HG02981 (cell line): ENCODE data around the gene SFXN4.
"Not testable (repeated sequence)": the region's sequence is repeated elsewhere in the genome, so short reads cannot be mapped to it uniquely, and the experiment has no call there.

Source experiments
- ATAC-seq: cut with Tn5 transposase; IDR thresholded peaks from one replicate; pipeline ENCODE4 v1.9.1; 2021; ENCODE audit warnings: mild to moderate bottlenecking, moderate library complexity; ENCODE audit not compliant: unreplicated experiment

SFXN4 gene

GRCh38 chr10:119149157-119149556, 16.4 kb downstream of the SFXN4 start:
- no peak for ATAC-seq

DNA sequence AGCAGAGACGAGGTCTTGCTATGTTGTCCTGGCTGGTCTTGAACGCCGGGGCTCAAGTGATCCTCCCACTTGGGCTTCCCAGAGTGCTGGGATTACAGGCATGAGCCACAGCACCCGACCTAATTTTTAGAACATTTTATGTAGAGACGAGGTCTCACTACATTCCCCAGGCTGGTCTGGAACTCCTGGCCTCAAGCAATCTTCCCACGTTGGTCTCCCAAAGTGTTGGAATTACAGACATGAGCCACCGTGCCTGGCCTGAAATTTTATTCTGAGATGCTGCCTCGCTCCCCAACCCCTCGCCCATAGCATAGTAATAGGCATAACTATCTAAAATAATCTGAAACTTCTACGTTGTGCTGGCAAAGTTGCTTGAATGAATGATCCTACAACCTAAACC, 21.9 kb downstream of the SFXN4 start:
- ATAC-seq, result no peak

DNA sequence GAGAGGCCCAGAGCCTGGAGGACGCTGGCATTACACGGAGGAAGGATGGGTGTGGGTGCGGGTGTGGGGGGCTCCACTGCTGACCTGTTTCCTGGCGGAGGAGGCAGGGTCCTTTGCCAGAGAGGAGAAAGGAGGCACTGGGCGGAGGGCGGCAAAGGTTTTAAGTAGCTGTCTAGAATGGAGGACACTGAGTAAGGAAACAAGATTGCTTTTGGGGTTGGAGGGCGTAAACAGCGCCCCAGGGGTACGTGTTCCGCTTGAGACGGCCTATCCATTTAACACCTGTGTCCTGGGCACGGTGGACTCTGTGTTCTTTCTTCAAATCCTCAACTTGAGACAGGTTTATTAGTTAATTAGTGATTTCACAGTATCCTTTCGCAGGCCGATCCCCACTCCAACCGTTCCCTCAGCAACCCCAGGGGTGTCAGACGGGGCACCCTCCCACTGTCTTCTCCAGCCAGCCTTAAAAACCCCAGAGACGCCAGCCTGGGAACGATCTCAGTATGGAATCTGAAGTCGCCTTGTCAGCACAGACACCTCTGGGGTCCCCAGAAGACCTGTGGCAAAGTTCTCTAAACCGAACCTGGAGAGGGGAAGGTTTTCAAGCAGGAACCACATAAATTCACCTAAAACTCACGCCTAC, 24.8 kb downstream of the SFXN4 start:
- ATAC-seq, result no peak

DNA sequence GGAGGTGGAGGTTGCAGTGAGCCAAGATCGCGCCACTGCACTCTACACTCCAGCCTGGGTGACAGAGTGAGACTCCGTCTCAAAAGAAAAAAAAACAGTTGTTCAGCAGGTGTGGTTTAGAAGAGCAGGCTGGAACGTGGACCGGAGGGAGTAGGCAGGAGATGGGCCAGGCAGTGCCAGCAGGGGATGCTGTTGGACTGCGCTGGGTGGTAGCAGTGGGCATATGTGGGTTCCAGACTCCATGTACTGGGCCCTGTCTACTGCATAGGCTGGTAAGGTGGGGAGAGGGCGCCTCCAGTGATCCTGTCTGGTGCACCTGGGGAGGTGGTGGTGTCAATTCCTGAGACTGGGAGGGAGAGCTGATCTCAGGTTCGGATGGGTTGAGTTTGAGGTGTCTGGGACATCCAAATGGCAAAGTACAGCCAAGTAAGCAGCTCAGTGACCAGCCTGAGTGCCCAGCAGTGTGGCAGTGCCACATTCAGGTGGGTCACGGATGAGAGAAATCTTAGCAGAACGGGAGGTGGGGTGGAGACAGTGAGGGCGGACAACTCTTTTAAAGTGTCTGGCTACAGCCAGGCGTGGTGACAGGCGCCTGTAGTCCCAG, 25.9 kb downstream of the SFXN4 start:
- no peak for ATAC-seq

DNA sequence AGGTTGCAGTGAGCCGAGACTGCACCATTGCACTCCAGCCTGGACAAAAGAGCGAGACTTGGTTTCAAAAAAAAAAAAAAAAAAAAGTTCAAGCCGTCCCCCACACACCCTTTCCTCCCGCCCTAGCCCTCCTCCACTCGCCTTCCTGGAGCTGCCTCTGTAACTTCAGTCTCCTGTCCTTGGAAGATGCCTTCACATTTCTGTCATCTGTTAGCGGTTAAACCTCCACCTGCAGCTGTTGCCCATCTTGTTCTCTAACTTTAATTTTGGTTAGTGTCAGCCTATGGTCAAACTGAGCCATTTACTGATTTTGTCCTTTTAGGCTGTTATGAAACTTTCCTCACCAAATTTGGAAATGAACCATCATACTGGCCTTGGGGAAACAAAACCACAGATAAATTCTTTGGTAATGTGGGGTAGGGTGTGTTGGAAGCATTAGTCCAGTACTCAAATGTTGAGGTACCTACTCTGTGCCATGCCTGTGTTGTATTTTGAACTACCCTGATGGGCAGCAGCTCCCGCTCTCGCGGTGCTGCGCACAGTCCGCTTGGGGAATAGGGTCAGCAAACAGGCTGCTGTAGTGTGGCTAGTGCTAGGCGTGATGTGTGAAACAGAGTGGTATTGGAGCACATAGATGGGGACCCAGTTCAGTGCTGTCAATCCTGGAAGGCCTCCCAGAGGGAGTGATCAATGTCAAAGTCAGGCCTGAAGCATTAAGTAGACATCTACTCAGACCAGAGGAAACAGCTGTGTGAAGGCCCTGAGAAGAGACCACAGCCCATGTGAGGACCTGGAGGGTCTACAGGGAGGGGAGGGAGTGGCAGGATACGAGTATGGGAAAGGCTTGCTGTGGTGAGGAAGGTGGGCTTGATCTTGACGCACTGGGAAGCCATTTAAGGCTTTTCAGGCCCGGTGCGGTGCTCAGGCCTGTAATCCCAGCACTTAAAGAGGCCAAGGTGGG, 26.9 kb downstream of the SFXN4 start:
- no peak for ATAC-seq

DNA sequence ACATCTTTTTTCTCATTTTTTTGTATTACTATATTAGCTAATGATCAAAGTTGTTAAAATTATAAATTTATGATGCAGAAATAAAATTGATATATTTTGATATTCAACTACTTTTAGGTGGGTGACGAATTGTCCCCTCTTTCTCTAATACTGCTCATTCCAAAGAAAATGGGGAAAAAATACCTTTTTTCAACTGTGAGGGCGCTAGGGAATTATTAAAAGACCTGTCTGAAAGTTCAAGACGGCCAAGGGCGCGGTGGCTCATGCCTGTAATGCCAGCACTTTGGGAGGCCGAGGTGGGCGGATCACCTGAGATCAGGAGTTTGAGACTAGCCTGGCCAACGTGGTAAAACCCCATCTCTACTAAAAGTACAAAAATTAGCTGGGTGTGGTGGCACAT, 27.6 kb downstream of the SFXN4 start:
- not testable (repeated sequence) for ATAC-seq

GRCh38 chr10:119136084-119136483, 29.4 kb downstream of the SFXN4 start:
- no peak for ATAC-seq

DNA sequence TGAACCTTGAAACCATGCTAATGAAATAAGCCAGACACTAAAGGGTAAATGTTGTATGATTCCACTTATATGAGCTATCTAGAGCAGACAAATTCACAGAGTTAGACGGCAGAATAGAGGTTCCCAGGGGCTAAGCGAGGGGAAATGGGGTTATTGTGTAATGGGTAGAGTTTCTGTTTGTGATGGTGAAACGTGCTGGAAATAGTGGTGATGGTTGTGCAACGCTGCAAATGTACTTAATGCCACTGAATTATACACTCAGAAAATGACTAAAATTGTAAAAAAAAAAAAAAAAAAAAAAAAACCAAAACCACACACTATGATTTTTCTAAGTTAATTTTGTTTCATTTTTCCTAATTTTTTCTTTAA, 30.0 kb downstream of the SFXN4 start:
- ATAC-seq, result no peak

GRCh38 chr10:119133949-119134348, 31.6 kb downstream of the SFXN4 start:
- ATAC-seq, result no peak

DNA sequence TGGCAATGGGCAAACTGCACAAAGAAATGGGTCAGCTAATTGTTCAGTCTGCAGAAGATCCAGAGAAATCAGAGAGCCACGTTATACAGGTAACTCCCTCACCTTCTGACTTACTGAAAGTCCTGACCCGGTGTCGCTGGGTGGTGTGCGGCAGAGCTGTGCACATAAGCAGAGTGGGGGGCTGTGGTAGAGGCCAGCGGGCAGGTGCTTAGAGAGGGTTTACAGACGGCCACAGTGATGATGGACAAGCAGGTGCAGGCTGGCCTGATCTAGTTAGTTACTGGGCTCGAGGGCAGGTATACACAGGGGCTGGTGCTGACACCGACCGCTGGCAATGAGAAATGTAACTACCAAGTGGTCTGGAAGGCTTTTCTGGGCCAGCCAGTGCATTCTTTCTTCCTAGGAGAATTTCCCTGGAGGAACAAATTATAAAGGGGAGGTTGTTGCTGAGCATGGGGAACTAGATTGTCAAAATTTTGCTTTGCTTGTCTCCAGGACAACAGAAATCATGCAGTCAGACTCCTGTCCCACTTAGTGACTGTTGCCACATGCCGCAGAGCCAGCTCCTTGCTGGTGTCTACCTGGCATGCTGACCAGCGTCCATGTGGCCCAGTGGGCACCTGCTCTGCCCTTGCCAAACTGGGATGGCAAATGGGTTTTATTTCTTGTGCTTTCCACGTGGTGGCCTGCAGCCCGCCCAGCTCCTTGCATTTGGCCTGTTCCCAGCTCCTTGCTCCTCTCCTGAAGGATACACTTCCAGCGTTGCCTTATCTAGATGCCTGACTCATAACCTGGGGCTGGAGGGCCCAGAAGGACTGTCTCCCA, 32.8 kb downstream of the SFXN4 start:
- no peak for ATAC-seq

- ATAC-seq, result peak; percentile 62
Measured at GRCh38 chr10:119131512-119132240, 33.8 kb downstream of the SFXN4 start.

DNA sequence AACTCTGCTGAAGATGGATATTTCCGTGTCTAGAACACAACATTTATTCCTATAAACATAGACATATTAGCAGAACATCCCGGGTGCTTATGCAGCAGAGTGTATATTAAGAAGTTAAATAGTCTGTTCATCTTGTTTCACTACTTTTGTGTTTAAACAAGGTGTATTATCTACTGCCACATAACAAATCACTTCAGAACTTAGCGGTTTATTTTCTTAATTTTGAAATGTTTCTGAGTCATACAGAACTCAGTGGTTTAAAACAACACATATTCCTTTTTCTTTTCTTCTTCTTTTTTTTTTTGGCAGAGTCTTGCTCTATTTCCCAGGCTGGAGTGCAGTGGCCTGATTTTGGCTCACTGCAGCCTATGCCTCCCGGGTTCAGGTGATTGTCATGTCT, 35.8 kb downstream of the SFXN4 start:
- no peak for ATAC-seq

GRCh38 chr10:119125942-119126341, 39.6 kb downstream of the SFXN4 start:
- ATAC-seq, result no peak

- no peak for ATAC-seq
Measured at GRCh38 chr10:119120875-119121274, 44.6 kb downstream of the SFXN4 start.

GRCh38 chr10:119120413-119120867, 45.1 kb downstream of the SFXN4 start:
- peak; percentile 88 for ATAC-seq

- no peak for ATAC-seq
Measured at GRCh38 chr10:119119400-119119799, 46.1 kb downstream of the SFXN4 start.

DNA sequence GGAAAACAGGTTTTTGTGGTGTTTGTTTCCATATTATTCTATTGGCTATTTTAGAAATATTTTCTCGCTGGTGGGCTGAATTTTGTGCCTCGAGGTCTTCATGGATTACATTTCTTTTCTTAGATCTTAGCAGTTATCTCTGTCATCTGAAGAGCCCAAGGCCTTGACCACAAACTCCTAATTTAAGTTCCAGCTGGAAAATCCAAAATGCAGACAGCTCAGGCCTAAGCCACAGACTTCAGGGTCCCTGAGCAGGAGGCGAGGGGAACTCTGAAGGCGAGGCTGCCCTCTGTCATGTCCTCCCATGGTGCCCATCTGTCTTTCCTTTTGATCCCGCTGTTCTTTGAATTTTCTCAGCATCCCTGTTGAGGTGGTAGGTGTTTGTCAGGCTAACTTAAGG, 47.3 kb downstream of the SFXN4 start:
- no peak for ATAC-seq

- no peak for ATAC-seq
Measured at GRCh38 chr10:119116326-119116951, 49.1 kb downstream of the SFXN4 start.

GRCh38 chr10:119115926-119116325, 49.6 kb downstream of the SFXN4 start:
- ATAC-seq, result no peak
